GM10847 (cell line): Measurements from ENCODE around the gene TOPORS.

ENCODE experiments used
- POLR2A ChIP-seq: IDR thresholded peaks from 2 replicates; pipeline ENCODE4 v1.6.1; 2011; ENCODE audit not compliant: insufficient read length; ENCODE audit errors: extremely low read depth

The TOPORS gene

DNA sequence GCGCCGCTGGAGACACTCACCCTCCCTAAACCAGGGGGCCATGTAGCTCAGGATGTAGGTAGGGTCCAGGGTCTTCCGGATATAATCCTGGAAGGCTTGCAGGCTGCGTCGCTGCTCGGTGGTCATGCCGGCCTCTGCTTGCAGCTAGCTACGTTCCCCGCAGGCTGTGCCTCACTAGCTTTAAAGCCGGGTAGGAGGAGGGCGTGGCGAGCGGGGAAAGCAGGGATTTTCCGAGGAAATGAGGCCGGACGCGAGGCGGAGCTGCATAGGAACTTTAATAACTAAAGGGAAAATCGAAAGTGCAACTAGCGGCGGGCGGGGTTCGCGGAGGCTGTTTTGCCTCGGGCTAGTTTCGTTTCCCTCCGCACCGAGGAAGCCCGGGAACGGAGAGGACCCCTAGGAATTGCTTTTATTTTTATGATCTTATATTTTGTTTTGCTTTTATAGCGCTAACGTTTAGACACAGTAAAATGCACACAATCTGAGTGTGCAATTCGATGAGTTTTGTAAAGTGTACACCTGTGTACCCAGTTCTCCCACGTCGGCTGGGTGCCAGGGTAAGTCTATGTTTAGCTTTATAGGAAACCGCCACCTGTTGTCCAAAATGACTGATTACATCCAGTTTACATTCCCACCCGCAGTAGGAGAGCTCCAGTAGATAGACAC lies 26.2 kb downstream of the TOPORS start, which contains the start of gene RIGI:
Gene RIGI (minus strand): TSS at position 156 of the 666 bp plus-strand sequence. CDS start 30 bp downstream, at position 126.
- peak; percentile 46 for TF ChIP-seq POLR2A

DNA sequence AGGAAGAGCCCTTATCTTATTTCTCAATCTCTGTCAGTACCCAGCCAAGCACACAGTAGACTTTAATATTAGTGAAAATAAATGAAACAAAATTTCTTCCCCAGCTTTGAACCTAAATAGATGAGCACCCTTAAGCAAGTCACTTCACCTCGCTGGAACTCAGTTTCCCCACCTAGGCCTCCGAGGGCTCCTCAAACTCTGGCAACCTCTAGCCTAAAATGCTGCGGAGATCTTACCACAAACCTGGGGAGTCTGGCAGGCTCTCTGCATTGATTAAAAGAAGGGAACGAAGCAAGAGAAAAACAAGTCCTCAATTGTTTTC lies 26.7 kb downstream of the TOPORS start:
- TF ChIP-seq POLR2A = no peak

DNA sequence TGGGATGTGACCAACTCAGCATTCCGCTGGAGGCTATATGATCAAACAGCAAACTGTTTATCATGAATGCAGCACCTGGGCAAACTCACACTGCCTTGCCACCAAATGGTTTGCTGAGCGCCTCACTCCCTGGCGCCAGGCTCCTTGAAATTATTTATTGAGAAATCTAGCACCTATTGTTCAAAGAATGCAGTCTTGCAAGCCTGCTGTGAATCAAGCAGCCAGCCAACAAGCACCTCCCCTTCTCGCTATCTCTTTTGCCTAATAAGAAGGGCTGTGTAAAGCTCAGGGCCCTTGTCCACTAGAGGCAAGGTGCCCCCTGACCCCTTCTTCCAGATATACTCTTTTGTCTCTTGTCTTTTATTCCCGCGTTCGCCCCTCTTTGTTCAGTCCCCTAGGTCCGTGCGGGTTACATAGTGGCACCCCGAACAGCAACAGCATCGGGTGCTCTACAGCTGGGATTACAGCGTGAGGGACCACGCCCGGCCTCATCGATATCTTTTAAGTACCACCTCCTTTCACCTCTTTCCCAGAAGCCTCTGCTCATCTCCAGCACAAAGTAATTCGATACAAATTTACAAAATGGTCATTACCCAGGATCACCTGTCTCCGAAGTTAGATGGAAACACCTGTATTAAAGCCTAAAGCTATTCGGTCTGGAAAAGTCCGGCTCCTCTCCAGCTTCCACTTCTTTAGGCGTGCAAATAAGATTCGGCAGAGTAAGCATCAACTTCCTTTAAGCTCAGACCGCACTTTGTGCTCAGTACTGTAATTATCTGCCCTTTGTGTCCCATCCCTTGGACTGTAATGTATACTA lies 27.3 kb downstream of the TOPORS start:
- no peak for TF ChIP-seq POLR2A

DNA sequence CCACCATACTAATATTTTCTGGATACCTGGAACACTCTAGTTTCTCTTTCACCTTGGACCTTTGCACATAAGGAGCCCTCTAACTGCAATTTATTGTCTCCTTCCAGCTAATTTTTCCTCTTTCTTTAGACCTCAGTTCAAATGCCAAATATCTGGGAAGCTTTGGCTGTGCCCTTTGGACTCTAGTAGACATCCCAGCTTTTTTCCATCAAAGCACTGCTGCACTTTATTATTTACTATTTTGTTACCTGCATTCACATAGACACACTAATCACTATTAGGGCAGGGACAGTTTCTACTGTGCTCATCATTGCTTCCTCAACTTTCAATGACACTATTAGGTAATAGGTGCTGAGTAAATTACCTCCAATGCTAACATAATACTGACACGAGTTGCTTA lies 28.5 kb downstream of the TOPORS start:
- no peak for TF ChIP-seq POLR2A

- TF ChIP-seq POLR2A = no peak
Observed at GRCh38 chr9:32518276-32518675, 34.1 kb downstream of the TOPORS start.

DNA sequence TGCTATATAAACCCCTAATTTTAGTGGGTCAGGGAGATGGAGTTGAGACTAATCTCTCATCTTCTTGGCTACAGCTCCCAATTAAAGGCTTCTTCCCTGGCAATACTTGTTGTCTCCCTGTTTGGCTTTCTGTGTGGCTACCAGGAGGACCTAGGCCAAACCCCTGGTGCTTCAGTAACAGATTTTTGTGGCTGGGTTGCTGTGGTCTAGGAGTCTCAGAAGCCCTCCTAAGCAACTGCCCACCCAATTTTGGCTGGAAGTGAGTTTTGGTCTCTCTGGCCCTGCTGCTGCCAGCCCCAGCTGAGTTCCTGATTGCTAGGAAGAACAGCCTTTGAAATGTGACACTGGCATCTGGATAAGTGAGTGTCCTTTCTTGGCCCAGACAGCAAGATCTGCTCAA lies 36.1 kb downstream of the TOPORS start:
- TF ChIP-seq POLR2A = no peak

DNA sequence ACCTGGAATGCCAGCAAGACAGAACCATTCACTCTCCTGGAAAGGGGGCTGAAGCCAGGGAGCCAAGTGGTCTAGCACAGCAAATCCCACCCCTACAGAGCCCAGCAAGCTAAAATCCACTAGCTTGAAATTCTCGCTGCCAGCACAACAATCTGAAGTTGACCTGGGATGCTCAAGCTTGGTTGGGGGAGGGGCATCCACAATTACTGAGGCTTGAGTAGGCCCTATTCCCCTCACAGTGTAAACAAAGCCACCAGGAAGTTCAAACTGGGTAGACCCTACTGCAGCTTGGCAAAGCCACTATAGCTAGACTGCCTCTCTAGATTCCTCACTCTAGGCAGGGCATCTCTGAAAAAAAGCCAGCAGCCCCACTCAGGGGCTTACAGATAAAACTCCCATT lies 43.7 kb downstream of the TOPORS start:
- TF ChIP-seq POLR2A = no peak

DNA sequence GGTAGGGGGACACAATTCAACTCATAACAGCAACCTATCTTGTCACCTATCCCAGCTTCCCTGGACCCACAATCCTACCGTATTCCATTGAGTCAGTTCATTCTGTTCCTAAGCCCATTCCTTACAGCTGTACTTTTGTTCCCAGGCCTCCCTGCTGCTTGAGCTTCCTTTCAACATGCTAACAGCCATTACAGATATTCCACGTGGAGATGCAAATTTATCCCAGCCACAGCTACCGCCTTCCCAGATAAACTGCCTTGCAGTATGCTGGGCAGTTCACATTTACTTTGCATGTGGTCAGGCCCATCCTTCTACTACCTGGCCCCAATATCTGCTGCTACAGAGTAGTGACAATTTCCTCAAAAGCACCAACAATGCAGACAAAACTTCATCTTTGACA lies 49.4 kb downstream of the TOPORS start:
- TF ChIP-seq POLR2A = no peak

- no peak for TF ChIP-seq POLR2A
Observed at GRCh38 chr9:32502464-32502863, 49.9 kb downstream of the TOPORS start.

GRCh38 chr9:32501868-32502267 lies 50.5 kb downstream of the TOPORS start:
- TF ChIP-seq POLR2A = no peak

DNA sequence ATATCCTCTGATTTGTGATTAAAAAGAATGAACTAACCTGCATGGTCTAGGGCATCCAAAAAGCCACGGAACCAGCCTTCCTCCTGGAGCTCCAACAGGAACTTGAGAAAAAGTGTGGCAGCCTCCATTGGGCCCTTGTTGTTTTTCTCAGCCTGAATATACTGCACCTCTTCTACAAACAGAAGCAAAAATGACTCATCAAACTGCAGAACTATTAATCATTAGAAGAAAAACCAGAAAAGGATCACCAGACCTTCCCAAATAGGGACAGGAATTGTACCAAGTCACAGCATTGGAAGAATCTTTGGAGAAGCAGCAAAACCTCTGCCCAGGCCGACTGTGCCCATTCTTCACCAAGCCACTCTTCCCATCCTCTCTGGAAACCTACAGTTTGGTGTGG lies 51.6 kb downstream of the TOPORS start:
- no peak for TF ChIP-seq POLR2A

DNA sequence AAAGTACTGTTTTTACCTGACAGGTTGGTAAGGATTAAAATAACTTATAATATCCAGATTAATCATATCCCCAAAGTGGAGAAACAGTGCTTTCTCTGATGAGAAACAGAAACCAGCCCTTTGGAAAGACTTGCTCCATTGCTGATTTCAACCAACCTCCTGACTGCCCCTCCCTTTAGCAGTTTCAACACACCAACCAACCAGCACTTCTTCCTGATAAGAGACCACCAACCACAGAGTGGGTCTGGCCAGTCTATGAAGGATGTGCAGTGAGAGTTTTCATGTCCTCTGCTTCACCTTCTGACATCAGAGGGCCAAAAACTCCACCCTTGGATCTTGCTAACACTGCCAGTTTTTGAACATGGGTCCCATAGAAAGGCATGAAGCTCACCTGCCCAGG lies 54.5 kb downstream of the TOPORS start:
- no peak for TF ChIP-seq POLR2A

DNA sequence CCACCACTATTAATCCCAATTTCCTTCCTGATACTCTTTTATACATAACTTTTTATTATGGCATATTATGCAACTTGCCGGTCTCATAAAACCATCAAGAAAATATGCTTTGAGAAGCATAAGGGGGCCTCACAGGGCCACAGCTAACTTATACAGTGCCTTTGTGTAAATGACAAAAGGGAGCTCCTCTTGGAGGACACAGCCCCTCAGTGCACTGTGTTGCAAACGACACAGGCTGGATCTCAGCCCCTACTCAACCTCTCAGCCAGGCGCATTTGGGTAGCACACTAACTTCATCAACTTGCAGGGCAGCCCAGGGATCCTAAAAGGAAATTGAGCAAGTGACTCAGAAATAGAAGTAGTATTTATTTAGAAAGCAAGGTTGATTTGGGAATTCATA lies 61.8 kb downstream of the TOPORS start:
- TF ChIP-seq POLR2A = no peak
